ENCODE measurements around the gene CHN2. TPM values are rescaled to one million over a fixed set of nuclear protein-coding genes. Genes with fewer than 3 reads are reported as not detected.

CHN2 gene
- total RNA-seq, 4 donors from 2014 or later: 8.0 to 9.8 (median 8.9) TPM

GRCh38 chr7:29274146-29275017, 79.8 kb downstream of the CHN2 start:
- DNase-seq (ENCODE audit: extremely low spot score): no peak
- H3K36me3 ChIP-seq: no peaks in the 10 kb centered on the region
- 68% methylated on average over 11 of the region's 11 CpGs for WGBS
- H3K27me3 ChIP-seq: no peaks in the 10 kb centered on the region
- no peaks in the 10 kb centered on the region for H3K4me1 ChIP-seq
- TF ChIP-seq EP300 (IDR thresholded peaks at IDR 0.05) (no peak), POLR2AphosphoS5 (IDR thresholded peaks at IDR 0.05) (no peak)
- intact Hi-C loops (cut with DNase I): no loop called here
- no peak overlapping the region for H3K4me3 ChIP-seq
- no peaks in the 10 kb centered on the region for H3K9me3 ChIP-seq
- H3K27ac ChIP-seq (replicated peaks in 1 of 4): no peak overlapping the region

GRCh38 chr7:29275018-29275318, 80.4 kb downstream of the CHN2 start:
- Histone ChIP-seq H3K4me3 (no peak overlapping the region), H3K36me3 (no peaks in the 10 kb centered on the region), H3K4me1 (no peaks in the 10 kb centered on the region), H3K9me3 (no peaks in the 10 kb centered on the region), H3K27ac (replicated peaks in 1 of 4) (no peak overlapping the region), H3K27me3 (no peaks in the 10 kb centered on the region)
- intact Hi-C loops (cut with DNase I): no loop called here
- TF ChIP-seq EP300 (IDR thresholded peaks at IDR 0.05) (no peak), POLR2A (IDR thresholded peaks at IDR 0.05; ENCODE audit: low read depth) (no peak), CTCF (IDR thresholded peaks at IDR 0.05) (no peak), POLR2AphosphoS5 (IDR thresholded peaks at IDR 0.05) (no peak)
- 100% methylated on average over 2 of the region's 2 CpGs for WGBS
- DNase-seq (ENCODE audit: extremely low spot score): no peak

- 84% methylated on average over 4 of the region's 4 CpGs for WGBS
- Histone ChIP-seq H3K27ac (replicated peaks in 1 of 4) (no peak overlapping the region), H3K27me3 (no peaks in the 10 kb centered on the region), H3K4me3 (no peak overlapping the region), H3K36me3 (no peaks in the 10 kb centered on the region), H3K9me3 (no peaks in the 10 kb centered on the region), H3K4me1 (no peaks in the 10 kb centered on the region)
- DNase-seq (ENCODE audit: extremely low spot score): no peak
- no peak for TF ChIP-seq EP300 (IDR thresholded peaks at IDR 0.05)
- intact Hi-C loops (cut with DNase I): no loop called here
Measured at GRCh38 chr7:29275493-29275892, 80.9 kb downstream of the CHN2 start.

- no peak for DNase-seq (ENCODE audit: extremely low spot score)
- intact Hi-C loops (cut with DNase I): no loop called here
- no peak for TF ChIP-seq POLR2AphosphoS5 (IDR thresholded peaks at IDR 0.05)
- TF ChIP-seq POLR2A (IDR thresholded peaks at IDR 0.05; ENCODE audit: low read depth): no peak
- TF ChIP-seq CTCF (IDR thresholded peaks at IDR 0.05): no peak
- TF ChIP-seq EP300 (IDR thresholded peaks at IDR 0.05): no peak
- Histone ChIP-seq H3K4me1 (no peaks in the 10 kb centered on the region), H3K9me3 (no peaks in the 10 kb centered on the region), H3K4me3 (no peak overlapping the region), H3K27ac (replicated peaks in 1 of 4) (no peak overlapping the region), H3K27me3 (no peaks in the 10 kb centered on the region), H3K36me3 (no peaks in the 10 kb centered on the region)
- WGBS: 50% methylated on average over 2 of the region's 2 CpGs
Measured at GRCh38 chr7:29276199-29276598, 81.6 kb downstream of the CHN2 start.

- intact Hi-C loops (cut with DNase I): no loop called here
- WGBS: 98% methylated on average over 4 of the region's 4 CpGs
- TF ChIP-seq EP300 (IDR thresholded peaks at IDR 0.05): no peak
- no peak for TF ChIP-seq POLR2A (IDR thresholded peaks at IDR 0.05; ENCODE audit: low read depth)
- no peak for TF ChIP-seq POLR2AphosphoS5 (IDR thresholded peaks at IDR 0.05)
- no peak for TF ChIP-seq CTCF (IDR thresholded peaks at IDR 0.05)
- Histone ChIP-seq H3K4me3 (no peak overlapping the region), H3K9me3 (no peaks in the 10 kb centered on the region), H3K4me1 (peaks cover 0 to 3% (median 0%) of the 10 kb centered on the region in 4 donors), H3K27me3 (no peaks in the 10 kb centered on the region), H3K27ac (replicated peaks in 1 of 4) (no peak overlapping the region), H3K36me3 (no peaks in the 10 kb centered on the region)
- no peak for DNase-seq (ENCODE audit: extremely low spot score)
Measured at GRCh38 chr7:29276806-29277205, 82.2 kb downstream of the CHN2 start.
